RWPE2 (cell line): Measurements from ENCODE around the gene KIF26B.

ENCODE experiments used
- ATAC-seq: fragments of 200-7000 bp; cut with Tn5 transposase; 3 replicates; pipeline ENCODE4 v1.9.1; 2021; ENCODE audit warnings: low read depth
- DNase-seq: peaks from one replicate; pipeline ENCODE4 v3.0.0-alpha.2; 2020; ENCODE audit warnings: low spot score
- H3K27ac ChIP-seq: fragments of 450-650 bp; 2 replicates; pipeline ENCODE4 v1.5.1; 2017; ENCODE audit warnings: mild to moderate bottlenecking; ENCODE audit not compliant: poor library complexity, severe bottlenecking
- H3K27me3 ChIP-seq: fragments of 250-450 bp; sonication (Bioruptor Pico); 2 replicates; pipeline ENCODE4 v1.5.1; 2021; ENCODE audit warnings: mild to moderate bottlenecking, moderate library complexity; ENCODE audit not compliant: insufficient read depth, poor library complexity, severe bottlenecking
- H3K36me3 ChIP-seq: fragments of 250-450 bp; sonication (Bioruptor Pico); 2 replicates; pipeline ENCODE4 v1.5.1; 2020; ENCODE audit warnings: low read depth, mild to moderate bottlenecking, moderate library complexity
- H3K4me1 ChIP-seq: fragments of 250-450 bp; sonication (Bioruptor Pico); 2 replicates; pipeline ENCODE4 v1.5.1; 2021; ENCODE audit warnings: mild to moderate bottlenecking, moderate library complexity; ENCODE audit not compliant: insufficient read depth, poor library complexity, severe bottlenecking
- H3K4me3 ChIP-seq: fragments of 250-450 bp; sonication (Bioruptor Pico); 2 replicates; pipeline ENCODE4 v1.5.1; 2021; ENCODE audit warnings: mild to moderate bottlenecking, moderate library complexity; ENCODE audit not compliant: severe bottlenecking
- H3K9me3 ChIP-seq: fragments of 250-450 bp; sonication (Bioruptor Pico); 2 replicates; pipeline ENCODE4 v1.5.1; 2021; ENCODE audit warnings: mild to moderate bottlenecking, moderate library complexity; ENCODE audit not compliant: severe bottlenecking
- CTCF ChIP-seq: fragments of 450-650 bp; IDR thresholded peaks from one replicate; pipeline ENCODE4 v1.5.1; 2017; ENCODE audit warnings: mild to moderate bottlenecking, moderate library complexity; ENCODE audit not compliant: poor library complexity, severe bottlenecking

Gene KIF26B

DNA sequence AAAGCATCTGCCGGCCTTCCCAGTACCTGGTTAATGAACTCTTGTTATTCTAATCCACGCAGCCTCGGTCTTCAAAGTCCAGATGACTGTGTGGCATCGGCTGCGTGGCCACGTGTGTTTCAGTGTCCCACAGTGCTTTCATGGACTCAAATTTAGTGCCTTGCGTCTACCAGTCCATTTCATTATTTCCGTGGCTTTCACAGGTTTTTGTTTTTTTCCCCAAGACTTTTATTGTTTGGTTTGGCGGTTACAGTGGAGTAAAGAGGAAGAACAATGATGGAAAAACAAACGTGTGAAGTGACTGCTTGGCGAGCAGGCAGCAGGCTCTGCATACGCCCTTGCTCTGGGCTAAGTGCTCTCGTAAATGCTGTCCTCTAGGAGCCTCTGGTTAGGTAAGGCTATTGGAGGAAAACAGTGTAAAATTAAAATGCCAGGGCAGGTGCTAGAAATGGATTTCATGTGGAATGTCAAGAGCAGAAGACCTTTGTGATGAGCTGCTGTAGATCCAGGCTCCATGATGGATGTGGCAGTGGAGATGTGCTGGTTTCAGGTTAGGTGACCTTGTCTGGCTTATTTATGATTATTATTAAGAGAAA lies 536.3 kb downstream of the KIF26B start:
- H3K4me1 ChIP-seq = no peaks in the 10 kb centered on the region
- H3K36me3 ChIP-seq = no peaks in the 10 kb centered on the region
- H3K4me3 ChIP-seq = no peak overlapping the region
- no peaks in the 10 kb centered on the region for H3K27me3 ChIP-seq
- DNase-seq (no peak), ATAC-seq (no peak)
- no peak overlapping the region for H3K27ac ChIP-seq
- H3K9me3 ChIP-seq = no peaks in the 10 kb centered on the region
- no peak for TF ChIP-seq CTCF

- no peak for ATAC-seq
- Histone ChIP-seq H3K4me3 (no peak overlapping the region), H3K27ac (no peak overlapping the region), H3K4me1 (no peaks in the 10 kb centered on the region), H3K27me3 (no peaks in the 10 kb centered on the region), H3K9me3 (no peaks in the 10 kb centered on the region), H3K36me3 (no peaks in the 10 kb centered on the region)
- no peak for TF ChIP-seq CTCF
- no peak for DNase-seq
Measured at GRCh38 chr1:245691897-245692296, 537.1 kb downstream of the KIF26B start.

- Histone ChIP-seq H3K27ac (no peak overlapping the region), H3K4me1 (no peaks in the 10 kb centered on the region), H3K27me3 (no peaks in the 10 kb centered on the region), H3K36me3 (no peaks in the 10 kb centered on the region), H3K9me3 (no peaks in the 10 kb centered on the region), H3K4me3 (no peak overlapping the region)
- ATAC-seq (no peak), DNase-seq (no peak)
- TF ChIP-seq CTCF = no peak
Measured at GRCh38 chr1:245692318-245692717, 537.5 kb downstream of the KIF26B start.

GRCh38 chr1:245693116-245693793 lies 538.5 kb downstream of the KIF26B start:
- Histone ChIP-seq H3K9me3 (no peaks in the 10 kb centered on the region), H3K4me1 (no peaks in the 10 kb centered on the region), H3K27ac (no peak overlapping the region), H3K4me3 (no peak overlapping the region), H3K36me3 (no peaks in the 10 kb centered on the region), H3K27me3 (no peaks in the 10 kb centered on the region)
- ATAC-seq (no peak), DNase-seq (no peak)
- no peak for TF ChIP-seq CTCF
